Mesothelial cell of epicardium (in vitro differentiated cells): ENCODE results near the gene TMEM109. TPM values are rescaled to one million over a fixed set of nuclear protein-coding genes. Genes with fewer than 3 reads are reported as not detected.

Experiments
- DNase-seq, 2 experiments: peaks; one replicate each; pipeline ENCODE4 v3.0.0; 2021; ENCODE audit warnings: low spot score in 2 of 2; ENCODE audit not compliant: unreplicated experiment in 2 of 2
- H3K27ac Mint-ChIP-seq: 2 replicates; pipeline ENCODE4 v1.8.0; 2021; ENCODE audit warnings: mixed read lengths
- H3K27me3 Mint-ChIP-seq: 2 replicates; pipeline ENCODE4 v1.8.0; 2021; ENCODE audit warnings: low read depth, mixed read lengths
- H3K36me3 Mint-ChIP-seq: 2 replicates; pipeline ENCODE4 v1.8.0; 2021; ENCODE audit warnings: mixed read lengths
- H3K4me1 Mint-ChIP-seq: 2 replicates; pipeline ENCODE4 v1.8.0; 2021; ENCODE audit warnings: mixed read lengths
- H3K4me3 Mint-ChIP-seq: 2 replicates; pipeline ENCODE4 v1.8.0; 2021; ENCODE audit warnings: mild to moderate bottlenecking, moderate library complexity, mixed read lengths
- H3K9me3 Mint-ChIP-seq: 2 replicates; pipeline ENCODE4 v1.8.0; 2021; ENCODE audit warnings: mixed read lengths
- total RNA-seq: library from RNA; stranded (reverse); gene quantifications from 3 replicates; pipeline ENCODE4 v1.2.1, GENCODE V29; 2021
- TF ChIP-seq, protein P1 (sequence below): fragments of 200-600 bp; sonication (generic); IDR thresholded peaks from one replicate; pipeline ENCODE4 v1.5.0; 2021; ENCODE audit warnings: antibody characterized with exemption; ENCODE audit not compliant: unreplicated experiment

Gene TMEM109
- total RNA-seq, 1 donor from 2014 or later: 56.8 TPM

- no peak for DNase-seq
- Mint-ChIP-seq H3K27me3 (no peaks in the 10 kb centered on the region), H3K4me3 (no peak overlapping the region), H3K4me1 (peaks cover 14% of the 10 kb centered on the region), H3K36me3 (no peaks in the 10 kb centered on the region), H3K27ac (no peak overlapping the region), H3K9me3 (no peaks in the 10 kb centered on the region)
- TF ChIP-seq, protein P1, sequence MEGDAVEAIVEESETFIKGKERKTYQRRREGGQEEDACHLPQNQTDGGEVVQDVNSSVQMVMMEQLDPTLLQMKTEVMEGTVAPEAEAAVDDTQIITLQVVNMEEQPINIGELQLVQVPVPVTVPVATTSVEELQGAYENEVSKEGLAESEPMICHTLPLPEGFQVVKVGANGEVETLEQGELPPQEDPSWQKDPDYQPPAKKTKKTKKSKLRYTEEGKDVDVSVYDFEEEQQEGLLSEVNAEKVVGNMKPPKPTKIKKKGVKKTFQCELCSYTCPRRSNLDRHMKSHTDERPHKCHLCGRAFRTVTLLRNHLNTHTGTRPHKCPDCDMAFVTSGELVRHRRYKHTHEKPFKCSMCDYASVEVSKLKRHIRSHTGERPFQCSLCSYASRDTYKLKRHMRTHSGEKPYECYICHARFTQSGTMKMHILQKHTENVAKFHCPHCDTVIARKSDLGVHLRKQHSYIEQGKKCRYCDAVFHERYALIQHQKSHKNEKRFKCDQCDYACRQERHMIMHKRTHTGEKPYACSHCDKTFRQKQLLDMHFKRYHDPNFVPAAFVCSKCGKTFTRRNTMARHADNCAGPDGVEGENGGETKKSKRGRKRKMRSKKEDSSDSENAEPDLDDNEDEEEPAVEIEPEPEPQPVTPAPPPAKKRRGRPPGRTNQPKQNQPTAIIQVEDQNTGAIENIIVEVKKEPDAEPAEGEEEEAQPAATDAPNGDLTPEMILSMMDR: no peak
These were observed 45.1 kb upstream of the TMEM109 start for GRCh38 chr11:60868682-60869450.

DNA sequence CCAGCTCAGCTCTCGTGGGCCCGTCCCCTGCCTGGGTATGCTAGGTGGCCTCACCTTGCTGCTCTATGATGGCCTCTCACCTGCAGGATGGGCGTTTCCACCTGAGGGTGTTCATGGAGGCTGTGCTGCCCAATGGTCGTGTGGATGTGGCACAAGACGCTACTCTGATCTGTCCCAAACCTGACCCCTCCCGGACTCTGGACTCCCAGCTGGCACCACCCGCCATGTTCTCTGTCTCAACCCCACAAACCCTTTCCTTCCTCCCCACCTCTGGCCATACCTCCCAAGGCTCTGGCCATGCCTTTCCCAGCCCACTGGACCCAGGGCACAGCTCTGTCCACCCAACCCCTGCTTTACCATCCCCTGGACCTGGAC, 44.5 kb upstream of the TMEM109 start:
- Mint-ChIP-seq H3K27me3 (no peaks in the 10 kb centered on the region), H3K9me3 (no peaks in the 10 kb centered on the region), H3K27ac (no peak overlapping the region), H3K36me3 (no peaks in the 10 kb centered on the region), H3K4me3 (no peak overlapping the region), H3K4me1 (peaks cover 8% of the 10 kb centered on the region)
- TF ChIP-seq, protein P1: no peak
- DNase-seq: no peak

GRCh38 chr11:60870276-60870675, 43.7 kb upstream of the TMEM109 start:
- Mint-ChIP-seq H3K27ac (no peak overlapping the region), H3K36me3 (no peaks in the 10 kb centered on the region), H3K9me3 (no peaks in the 10 kb centered on the region), H3K4me3 (no peak overlapping the region), H3K4me1 (peaks cover 2% of the 10 kb centered on the region), H3K27me3 (no peaks in the 10 kb centered on the region)
- TF ChIP-seq, protein P1: no peak
- no peak for DNase-seq

GRCh38 chr11:60870733-60871377, 43.1 kb upstream of the TMEM109 start:
- H3K27me3 Mint-ChIP-seq: no peaks in the 10 kb centered on the region
- H3K4me3 Mint-ChIP-seq: no peak overlapping the region
- peaks cover 2% of the 10 kb centered on the region for H3K4me1 Mint-ChIP-seq
- no peak overlapping the region for H3K27ac Mint-ChIP-seq
- DNase-seq: no peak
- H3K9me3 Mint-ChIP-seq: no peaks in the 10 kb centered on the region
- H3K36me3 Mint-ChIP-seq: no peaks in the 10 kb centered on the region
- TF ChIP-seq, protein P1: no peak

- no peak overlapping the region for H3K4me3 Mint-ChIP-seq
- no peaks in the 10 kb centered on the region for H3K36me3 Mint-ChIP-seq
- TF ChIP-seq, protein P1: no peak
- no peaks in the 10 kb centered on the region for H3K27me3 Mint-ChIP-seq
- H3K4me1 Mint-ChIP-seq: peaks cover 2% of the 10 kb centered on the region
- H3K27ac Mint-ChIP-seq: no peak overlapping the region
- no peaks in the 10 kb centered on the region for H3K9me3 Mint-ChIP-seq
- DNase-seq: no peak
These were observed 42.4 kb upstream of the TMEM109 start for GRCh38 chr11:60871378-60872061.
